HG03196 (cell line): Measurements from ENCODE around the gene DIO3.
"Not testable (repeated sequence)": the region's sequence is repeated elsewhere in the genome, so short reads cannot be mapped to it uniquely, and the experiment has no call there.

Experiments used
- ATAC-seq: cut with Tn5 transposase; IDR thresholded peaks from one replicate; pipeline ENCODE4 v1.9.1; 2021; ENCODE audit not compliant: unreplicated experiment

DIO3 gene

DNA sequence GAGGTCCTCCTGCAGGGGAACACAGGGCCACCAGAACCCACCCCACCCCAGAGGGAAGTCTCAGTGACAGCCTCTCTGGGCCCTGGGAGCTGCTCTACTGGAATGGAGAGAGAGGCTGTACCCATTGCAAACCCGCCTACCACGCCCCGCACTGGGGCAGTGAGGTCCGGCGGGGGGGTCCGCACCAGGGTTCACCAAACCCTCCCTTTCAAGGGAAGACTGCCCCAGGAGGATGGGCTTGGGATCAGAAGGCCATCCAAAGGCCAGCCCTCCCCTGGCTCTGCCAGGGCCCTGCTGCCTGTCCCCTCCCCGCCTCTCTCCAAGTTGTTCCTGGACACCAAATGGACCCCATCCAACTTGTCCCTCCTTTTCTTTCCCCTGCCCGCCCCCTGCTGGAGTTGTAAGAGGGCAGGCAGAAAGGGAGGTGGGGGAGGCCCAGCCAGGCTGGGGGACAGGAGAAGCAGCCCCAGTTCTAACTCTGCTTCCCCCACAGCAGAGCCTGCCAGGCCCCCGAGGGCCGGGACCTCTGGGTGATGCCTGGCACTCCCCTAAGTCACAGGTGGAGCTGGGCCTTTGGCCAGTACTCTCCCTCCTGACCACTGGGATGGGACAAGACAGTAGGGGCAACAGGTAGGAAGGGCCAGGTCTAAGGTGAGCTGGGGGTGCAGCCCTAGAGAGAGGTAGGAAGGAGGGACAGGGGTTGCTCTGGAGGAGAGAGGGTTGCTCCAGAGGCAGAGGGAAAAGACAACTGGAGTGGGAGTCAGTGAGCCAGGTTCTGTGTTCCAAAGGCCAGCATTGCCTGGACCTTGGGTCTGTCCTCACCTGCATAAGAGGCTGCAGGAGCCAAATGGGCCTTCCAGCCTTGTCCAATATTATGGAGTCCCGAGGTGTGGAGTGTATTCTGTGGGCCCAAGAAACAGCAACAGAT, 3.2 kb upstream of the DIO3 start:
- no peak for ATAC-seq

DNA sequence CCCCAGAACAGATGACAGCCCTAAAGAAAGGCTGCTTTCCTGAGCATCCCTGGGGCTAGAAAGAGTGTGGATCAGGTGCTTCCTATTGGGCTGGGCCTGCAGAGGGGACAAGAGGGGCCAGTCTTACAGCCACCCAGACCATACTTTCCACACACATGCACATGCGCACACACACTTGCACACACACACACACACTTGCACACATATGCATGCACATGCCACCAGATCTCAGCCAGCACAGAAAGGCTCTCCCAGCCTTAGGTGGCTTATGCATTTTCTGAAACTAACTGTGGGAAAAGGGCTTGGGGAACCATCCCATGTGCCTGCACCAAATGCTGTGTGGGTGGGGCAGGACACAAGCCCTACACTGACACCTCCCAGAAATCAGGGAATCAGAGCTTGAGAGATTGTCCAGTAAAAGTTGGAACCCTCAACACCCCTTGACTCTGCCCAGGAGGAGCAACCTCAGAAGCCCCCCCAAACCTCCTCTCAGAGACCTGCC, 2.5 kb upstream of the DIO3 start:
- no peak for ATAC-seq

DNA sequence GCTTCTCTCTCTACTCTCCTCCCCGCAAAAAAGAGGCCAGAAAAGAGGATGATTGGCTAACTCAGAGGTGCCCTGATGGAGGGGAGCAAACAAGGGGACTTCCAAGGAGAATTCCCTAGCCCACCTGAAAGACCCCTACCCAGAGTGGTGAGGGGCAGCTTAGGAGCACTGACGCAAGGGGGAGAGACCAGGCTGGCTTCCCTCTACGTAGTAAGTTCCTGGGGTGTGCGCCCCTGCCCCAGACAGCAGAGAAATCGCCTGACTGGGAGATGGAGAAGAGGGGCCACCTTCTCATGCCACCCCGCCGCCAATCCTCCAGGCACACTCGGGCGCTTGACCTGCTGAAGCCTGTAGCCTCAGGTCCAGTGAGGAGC, 2.1 kb upstream of the DIO3 start:
- no peak for ATAC-seq

DNA sequence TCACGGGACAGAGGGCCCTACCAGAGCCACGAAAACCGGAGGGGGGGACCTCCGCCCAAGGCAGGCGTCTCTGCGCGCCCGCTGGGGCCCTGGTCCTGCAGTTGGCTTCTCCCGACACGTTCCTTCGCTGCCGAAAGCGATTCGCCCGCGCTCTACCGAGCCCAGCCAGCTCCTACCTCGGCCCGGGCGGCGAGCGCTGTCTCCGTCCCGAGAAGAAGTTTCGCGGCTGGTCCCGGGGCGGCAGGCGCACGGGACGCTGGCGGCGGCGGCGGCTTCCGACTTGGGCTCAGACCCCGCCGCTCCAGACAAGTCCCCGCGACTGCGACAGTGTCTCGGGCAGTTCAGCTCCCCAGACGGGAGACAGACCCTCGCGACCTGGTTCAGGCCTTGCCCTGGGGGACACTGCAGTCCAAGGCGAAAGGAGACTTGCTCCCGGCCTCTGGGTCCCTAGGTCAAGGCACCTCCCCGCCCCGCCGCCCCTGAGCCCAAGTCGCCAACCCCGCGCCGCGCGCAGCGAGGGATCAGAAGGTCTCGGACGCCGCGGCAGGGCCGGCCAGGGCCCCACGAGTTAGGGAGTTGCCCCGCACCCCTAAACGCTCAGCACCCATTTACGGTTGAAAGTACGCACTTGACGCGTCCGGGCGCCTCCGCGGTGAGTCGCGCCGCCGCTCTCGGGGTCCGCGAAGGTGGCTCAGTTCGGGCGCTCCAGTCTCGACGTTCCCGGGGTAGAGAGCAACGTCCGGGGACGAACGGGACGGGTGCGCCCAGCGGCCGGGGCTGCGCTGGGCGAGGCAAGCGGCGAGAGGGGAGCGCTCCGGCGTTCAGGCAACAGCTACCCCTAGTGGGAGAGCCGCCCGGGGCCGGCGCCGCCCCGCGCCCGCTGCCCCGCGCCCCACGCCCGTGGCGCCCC, 1.4 kb upstream of the DIO3 start:
- ATAC-seq: no peak

DNA sequence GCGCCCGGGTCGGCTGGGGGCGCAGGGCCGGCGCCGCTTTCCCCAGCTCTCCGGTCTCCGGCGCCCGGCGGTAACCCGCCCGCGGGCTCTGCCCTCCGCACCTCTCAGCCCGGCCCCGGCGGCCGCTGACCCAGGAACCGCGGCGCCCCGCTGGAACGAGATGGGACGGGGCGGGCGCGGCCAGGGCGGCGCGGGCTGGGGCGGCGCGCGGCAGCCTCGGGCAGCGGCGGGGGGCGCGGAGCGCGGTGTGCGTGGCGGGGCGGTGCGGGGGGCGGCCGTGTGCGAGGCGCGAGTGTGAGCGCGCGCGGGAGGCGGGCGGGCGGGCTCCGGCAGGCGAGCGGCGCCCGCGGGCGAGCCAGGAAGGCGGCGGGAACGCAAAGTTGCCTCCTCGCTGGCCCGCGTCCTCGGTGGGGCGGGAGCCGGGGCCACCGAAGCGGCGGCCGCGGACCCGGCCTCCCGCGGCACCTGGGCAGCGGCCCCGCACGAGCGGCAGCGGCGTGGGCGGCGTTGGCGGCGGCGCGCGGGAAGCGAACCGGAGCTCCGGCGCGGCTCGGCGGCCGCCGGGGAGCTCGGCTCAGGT, 671 bp upstream of the DIO3 start:
- no peak for ATAC-seq

DNA sequence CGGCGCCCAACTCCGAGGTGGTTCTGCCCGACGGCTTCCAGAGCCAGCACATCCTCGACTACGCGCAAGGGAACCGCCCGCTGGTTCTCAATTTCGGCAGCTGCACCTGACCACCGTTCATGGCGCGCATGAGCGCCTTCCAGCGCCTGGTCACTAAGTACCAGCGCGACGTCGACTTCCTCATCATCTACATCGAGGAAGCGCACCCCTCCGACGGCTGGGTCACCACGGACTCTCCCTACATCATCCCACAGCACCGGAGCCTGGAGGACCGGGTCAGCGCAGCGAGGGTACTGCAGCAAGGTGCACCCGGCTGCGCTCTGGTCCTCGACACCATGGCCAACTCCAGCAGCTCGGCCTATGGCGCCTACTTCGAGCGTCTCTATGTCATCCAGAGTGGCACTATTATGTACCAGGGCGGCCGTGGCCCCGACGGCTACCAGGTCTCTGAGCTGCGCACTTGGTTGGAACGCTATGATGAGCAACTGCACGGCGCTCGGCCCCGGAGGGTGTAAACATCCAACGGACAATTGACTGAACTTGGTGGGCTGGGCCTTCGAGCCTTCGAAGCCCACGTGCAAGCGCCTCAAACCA, 699 bp downstream of the DIO3 start:
- ATAC-seq: no peak

DNA sequence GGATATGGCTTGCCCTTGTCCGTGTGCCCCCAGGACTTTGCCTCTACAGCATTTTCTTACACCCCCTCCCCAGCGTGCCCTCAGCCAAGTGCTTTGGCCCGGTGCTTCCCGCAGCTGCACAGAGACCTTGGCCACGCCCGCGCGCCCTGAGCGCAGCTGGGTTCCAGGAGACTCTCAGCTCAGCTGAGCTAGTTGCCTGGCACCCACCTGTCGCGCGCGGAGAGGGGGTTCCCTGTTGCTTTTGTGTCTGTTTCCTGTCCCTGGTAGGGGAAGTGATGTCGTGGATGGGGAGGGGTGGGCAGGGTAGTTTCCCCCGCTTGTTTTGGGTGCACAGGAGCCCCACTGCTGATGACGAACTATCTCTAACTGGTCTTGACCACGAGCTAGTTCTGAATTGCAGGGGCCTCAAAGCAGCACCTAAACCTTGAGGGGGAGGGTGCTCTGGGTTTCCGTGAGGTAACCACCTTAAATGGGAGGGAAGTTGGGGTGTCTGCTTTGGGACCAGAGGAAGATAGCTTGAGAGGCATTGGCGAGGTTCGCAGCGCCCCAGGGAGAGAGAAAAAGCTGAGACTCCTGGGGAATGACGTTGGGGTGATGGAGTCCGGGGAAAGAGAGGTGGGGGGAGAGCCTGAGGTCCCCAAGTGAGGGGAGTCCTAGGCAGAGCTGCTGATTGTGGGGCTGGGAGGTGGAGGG, 1.5 kb downstream of the DIO3 start:
- ATAC-seq: no peak

DNA sequence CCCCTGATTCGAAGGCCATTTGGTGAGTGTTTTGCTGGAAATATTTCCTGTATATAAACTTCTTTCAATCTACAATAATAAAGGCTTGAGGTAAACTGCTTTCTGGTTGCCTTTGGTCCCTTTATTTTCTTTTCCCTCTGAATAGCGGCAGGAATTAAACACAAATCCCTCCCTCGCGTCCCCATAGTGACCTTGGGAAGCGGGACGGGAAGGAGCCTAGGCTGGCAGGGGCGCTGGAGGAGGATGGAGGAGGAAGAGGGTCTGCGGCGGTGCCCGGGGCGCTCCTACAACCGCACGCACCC, 2.0 kb downstream of the DIO3 start:
- ATAC-seq: no peak

DNA sequence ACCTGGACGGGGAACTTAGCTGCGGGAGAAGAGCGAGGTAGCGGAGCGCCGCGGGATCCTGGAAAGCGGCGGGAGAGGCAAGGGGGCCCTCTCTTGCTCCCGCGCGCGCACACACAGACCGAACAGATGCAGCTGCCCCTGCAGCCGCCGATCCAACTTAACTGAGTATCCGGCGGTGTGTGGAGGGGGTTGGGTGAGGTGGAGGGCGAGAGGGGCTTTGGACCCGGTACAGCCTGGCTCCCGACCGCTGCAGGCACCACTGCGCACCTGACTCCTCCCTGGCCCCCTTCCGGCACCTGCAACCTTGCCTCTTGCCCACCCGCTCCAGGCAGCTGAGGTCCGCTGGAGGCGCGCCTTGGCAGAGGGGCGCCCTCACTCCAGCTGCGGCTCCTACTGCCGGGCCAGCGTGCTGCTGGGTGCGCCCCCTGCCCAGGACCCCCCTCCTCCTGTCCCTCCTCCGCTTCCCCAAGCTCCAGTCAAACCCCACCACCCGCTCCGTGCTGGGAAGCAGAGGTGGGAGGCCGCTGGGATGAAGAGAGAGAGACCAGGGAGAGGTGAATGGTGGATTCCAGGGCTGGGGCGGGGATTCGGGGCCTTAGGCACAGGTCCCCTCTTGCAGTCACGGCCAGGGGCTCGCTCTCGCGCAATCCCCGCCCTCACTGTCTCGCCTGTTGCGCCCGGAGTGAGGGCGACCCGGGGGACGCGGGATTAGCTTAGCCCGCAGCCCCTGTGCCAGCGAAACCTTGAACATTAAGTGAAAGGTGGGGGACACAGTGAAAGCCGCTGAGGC, 2.6 kb downstream of the DIO3 start:
- no peak for ATAC-seq

DNA sequence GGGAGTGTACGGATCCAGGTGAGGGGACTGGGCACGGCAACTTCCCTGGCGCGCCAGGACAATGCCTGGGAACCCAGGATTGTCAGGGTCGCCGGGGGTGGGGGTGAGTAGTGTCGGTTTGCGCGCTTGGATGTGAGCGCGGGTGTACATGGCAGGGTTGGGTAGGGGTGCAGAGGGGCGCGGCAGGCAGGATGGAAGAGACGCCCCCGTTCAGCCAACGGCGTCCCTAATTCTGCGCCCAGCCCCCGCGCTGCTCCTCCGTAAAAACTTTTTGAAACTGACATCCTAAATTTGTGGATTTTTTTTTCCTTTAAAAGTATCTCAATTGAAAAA, 3.1 kb downstream of the DIO3 start:
- no peak for ATAC-seq

DNA sequence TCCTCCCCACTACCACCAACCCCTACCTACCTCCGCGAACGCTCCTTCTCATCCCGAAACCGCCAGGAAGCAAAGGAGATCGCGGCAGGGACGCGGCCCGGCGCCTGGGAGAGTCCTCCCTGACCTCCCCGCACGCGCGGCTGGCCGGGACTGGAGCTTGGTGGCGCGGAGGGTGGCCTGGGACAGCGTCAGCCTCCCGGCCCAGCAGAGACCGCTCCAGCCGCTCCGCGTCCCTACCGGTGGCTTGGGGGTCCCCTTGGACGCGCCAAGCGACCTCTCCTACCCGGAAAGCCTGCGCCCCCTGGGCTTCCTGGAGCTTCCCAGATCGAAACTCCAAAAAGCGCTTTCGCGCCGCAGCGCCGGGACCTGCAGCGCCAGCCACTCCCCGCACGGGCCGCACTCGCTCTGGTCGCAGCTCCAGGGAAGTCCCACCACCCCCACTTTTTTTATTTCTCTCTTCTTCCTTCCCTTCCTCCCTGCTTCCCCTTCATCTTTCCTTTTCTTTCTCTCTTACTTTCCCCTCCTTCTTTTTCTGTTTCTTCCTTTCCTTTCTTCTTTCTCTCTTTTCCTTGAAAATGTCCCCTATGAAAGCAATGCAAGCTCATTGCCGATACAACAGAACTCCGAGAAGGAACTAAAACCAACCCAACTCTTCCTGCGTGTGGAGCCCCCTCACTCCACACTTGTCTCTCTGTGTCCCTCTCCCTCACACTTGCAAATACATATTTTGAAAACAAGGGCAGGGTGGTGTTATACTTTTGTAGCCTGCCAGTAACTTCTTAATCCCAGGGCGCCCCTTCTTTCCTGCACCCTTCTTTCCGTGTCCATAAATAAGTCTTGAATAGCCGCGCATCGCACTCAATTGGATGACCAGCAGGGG, 3.8 kb downstream of the DIO3 start:
- no peak for ATAC-seq

DNA sequence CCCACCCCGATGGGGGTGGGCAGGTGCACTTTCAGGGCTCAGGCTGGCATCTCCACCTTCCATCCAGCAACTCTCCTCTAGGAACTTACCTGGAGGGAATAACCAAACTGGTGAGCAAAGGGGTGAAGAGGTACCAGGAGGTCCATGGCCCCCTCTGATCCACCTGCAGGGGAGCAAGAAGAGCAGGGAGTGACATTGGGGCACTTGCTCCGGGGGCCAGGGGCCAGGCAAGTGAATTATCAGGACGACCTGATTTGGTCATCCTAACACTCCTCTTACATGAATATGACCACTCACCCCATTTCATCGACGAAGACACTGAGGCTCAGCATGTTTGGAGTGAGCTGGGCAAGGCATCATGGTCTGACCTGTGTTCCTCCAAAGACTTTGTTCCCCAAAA, 6.0 kb downstream of the DIO3 start:
- ATAC-seq: no peak

DNA sequence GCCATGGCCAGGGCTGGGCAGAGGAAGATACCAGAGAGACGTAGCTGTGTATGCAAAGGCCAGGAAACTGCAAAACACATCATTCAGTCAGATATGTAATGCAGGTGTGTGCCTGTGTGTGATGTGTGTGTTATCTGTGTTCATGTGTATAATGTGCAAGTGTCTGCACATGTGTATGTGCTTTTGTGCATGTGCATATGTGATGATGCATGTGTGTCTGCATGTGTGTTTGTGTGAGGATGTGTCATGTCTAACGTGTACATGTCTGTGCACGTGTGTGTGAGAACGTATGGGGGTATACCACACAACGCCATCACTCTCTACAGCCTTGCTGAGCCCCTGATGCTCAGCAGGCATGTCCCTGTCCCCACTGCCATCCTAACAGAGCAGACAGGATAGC, 9.7 kb downstream of the DIO3 start:
- no peak for ATAC-seq

DNA sequence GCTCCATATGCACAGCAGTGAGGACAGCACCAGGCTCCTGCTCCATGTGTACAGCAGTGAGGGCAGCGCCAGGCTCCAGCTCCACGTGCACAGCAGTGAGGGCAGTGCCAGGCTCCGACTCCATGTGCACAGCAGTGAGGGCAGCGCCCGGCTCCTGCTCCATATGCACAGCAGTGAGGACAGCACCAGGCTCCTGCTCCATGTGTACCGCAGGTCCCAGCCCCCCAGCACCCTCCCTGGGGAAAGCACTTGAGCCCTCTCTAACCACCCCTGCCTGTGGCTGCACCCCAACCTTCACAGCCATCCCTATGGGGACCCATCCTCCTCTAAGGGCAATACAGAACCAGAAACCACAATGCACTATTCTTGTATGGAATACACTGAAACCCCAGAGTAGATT, 11.2 kb downstream of the DIO3 start:
- ATAC-seq: not testable (repeated sequence)

DNA sequence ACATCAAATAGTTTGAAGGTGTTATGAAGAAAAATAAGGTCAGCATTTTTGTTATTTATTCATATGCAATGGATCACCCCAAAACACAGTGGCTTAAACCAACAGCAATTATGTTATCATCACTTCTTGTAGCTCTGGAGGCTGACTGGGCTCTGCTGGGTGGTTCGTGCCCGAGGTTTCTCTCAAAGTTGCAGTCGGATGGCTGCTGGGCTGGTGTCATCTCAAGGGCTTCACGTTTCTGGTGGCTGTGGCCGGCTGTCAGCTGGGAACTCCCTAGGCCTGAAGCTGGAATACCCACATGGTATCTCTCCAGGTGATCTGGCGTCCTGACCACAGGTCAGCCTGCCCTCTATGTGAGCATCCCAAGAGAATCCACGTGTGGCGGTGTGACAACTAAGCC, 12.0 kb downstream of the DIO3 start:
- no peak for ATAC-seq

DNA sequence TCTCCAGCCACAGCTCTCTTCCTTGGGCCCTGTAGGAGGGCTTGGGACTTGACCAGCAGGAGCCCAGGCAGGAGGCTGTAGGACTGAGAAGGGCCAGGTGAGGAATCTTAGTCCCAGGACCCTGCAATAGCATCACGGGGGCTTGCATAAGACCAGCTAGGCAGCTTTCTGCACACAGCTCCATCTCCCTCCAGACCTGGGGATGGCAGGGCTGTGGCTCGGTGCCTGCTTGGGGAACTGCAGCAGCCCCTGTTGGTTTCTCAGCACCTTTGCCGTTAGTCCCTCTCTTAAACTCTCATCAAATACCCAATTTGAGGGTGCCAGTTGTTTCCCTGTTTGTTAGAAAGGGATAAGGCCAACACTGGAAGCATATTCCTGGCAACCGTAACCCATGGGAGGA, 14.3 kb downstream of the DIO3 start:
- no peak for ATAC-seq

DNA sequence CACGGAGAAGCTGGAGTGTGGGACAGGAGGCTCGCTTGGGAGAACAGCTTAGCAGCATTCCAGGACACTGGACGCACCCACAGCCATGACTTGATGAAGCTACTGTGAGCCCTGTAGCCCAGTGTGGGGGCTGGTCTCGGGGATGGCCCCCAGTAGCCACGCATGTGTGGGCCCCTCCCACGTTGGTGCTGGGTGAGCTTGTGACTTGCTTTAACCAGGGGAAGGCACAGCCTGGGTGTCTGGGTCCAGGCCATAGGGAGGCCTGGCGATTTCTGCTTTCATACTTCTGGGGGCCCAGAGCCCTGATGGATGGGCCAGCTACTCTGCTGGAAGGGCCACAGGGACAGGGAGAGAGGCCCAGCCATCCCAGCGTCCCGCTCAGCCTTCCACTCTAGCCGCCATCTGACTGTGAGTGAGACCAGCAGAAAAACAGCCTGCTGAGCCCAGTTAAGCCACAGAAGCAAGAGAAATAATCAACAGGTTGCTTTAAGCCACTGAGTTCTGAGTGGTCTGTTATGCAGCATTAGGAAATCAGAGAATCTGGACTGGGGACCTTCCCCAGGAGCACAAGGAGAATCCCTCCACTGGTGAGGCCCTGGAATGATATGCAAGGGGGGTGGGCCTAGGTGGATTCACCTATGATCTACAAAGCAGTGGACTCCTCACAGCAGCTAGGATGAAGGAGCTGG, 16.1 kb downstream of the DIO3 start:
- ATAC-seq: no peak

DNA sequence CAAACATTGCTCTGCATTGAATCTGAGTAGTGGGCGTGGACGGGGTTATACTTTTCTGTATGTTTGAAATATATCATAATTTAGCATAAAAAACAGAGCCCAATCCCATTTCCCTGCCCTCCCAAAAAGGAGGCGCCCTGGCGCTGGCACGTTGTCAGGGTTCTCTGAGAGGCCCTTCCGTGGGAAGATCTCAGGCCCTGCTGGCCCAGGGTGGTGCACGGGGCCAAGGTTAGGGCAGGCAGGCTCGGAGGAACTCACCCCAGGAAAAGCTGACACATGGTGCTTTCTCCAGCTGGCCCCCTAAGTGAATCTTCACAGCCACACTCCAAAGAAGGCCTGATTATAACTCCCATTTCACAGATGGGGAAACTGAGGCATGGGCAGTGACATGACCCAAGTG, 17.2 kb downstream of the DIO3 start:
- ATAC-seq: no peak
